Fibroblast of the conjunctiva (primary cell): ENCODE measurements around the gene NPVF.

ENCODE experiments used
- DNase-seq: peaks from one replicate; pipeline ENCODE4 v3.0.0-alpha.2; 2010; ENCODE audit warnings: low read depth

The NPVF gene

GRCh38 chr7:25234336-25234735 is 6.0 kb upstream of the NPVF start:
- DNase-seq, result no peak

GRCh38 chr7:25223206-25223605 is 5.1 kb downstream of the NPVF start:
- DNase-seq, result no peak

GRCh38 chr7:25222666-25223065 is 5.6 kb downstream of the NPVF start:
- no peak for DNase-seq

- no peak for DNase-seq
Measured at GRCh38 chr7:25221009-25221408, 7.3 kb downstream of the NPVF start.

GRCh38 chr7:25218191-25218590 is 10.1 kb downstream of the NPVF start:
- no peak for DNase-seq

GRCh38 chr7:25216837-25217236 is 11.4 kb downstream of the NPVF start:
- peak; percentile 12 for DNase-seq

- no peak for DNase-seq
Measured at GRCh38 chr7:25215694-25216335, 12.5 kb downstream of the NPVF start.

DNA sequence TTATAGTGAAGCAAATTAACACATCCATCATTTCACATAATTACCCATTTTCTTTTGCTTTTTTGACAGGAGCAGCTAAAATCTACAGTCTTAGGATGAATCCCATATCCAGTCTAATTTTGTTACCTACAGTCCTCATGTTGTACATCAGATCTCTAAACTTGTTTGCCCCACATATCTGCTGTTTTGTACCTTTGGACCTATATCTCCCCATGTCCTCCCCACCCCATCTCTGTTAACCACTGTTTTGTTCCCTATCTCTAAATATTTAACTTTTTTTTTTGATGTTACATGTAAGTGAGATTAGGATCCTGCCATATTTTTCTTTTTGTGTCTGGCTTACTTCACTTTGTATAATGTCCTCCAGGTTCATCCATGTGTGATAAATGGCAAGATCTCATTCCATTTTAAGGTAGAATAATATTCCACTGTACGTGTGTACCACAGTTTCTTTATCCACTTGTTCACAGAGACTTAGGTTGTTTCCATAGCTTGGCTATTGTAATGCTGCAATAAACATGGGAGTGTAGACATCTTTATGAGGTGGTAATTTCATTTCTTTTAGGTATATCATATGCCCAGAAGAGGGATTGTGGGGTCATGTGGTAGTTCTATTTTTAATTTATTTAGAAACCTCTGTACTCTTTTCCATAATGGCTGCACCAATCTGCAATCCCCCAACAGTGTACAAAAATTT is 19.6 kb downstream of the NPVF start:
- DNase-seq, result no peak

- no peak for DNase-seq
Measured at GRCh38 chr7:25207887-25208286, 20.4 kb downstream of the NPVF start.

- DNase-seq, result no peak
Measured at GRCh38 chr7:25206765-25207164, 21.5 kb downstream of the NPVF start.

GRCh38 chr7:25196132-25196896 is 32.0 kb downstream of the NPVF start:
- DNase-seq, result no peak

DNA sequence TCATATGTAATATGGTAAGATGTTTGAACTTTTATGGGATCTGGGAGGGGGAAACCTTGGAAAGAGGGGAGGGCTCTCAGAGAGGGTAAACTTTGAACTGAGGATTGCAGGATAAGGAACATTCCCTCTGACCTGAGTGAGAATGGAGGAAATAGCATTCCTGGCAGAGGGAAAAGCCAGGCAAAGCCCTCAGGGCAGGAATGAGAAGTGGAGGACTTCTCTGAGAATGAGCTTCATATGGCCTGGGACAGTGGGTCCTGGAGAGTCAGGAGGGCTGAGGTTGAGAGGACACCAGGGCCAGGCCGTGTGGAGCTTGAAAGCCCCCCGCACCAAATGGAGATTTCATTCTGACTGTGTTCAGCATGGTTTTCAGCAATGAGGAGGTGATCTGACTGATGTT is 34.2 kb downstream of the NPVF start:
- no peak for DNase-seq

- DNase-seq, result no peak
Measured at GRCh38 chr7:25192043-25192442, 36.2 kb downstream of the NPVF start.

DNA sequence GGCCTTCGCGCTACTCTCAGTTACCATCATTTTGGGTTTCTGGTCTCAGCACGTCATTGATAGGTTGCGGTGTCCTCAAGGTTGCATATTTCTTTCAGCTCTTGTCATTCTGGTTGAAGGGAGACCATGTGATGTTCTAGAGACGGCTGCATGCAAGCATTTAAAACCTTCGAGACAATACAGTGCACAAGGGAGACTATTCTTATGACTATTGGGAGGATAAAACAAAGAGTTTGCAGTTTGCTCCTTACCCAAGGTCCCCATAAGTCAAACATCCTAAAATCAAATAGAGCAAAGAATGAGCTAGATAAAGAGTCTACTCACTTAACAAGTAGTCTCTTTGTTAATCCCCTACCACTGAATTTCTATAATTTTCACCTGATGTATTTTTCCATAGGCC is 39.1 kb downstream of the NPVF start:
- DNase-seq, result no peak

- DNase-seq, result no peak
Measured at GRCh38 chr7:25187932-25188331, 40.4 kb downstream of the NPVF start.

GRCh38 chr7:25186436-25186835 is 41.9 kb downstream of the NPVF start:
- no peak for DNase-seq

GRCh38 chr7:25181532-25181931 is 46.8 kb downstream of the NPVF start:
- DNase-seq, result no peak

- no peak for DNase-seq
Measured at GRCh38 chr7:25180946-25181345, 47.3 kb downstream of the NPVF start.

GRCh38 chr7:25180592-25180923 is 47.7 kb downstream of the NPVF start:
- no peak for DNase-seq

DNA sequence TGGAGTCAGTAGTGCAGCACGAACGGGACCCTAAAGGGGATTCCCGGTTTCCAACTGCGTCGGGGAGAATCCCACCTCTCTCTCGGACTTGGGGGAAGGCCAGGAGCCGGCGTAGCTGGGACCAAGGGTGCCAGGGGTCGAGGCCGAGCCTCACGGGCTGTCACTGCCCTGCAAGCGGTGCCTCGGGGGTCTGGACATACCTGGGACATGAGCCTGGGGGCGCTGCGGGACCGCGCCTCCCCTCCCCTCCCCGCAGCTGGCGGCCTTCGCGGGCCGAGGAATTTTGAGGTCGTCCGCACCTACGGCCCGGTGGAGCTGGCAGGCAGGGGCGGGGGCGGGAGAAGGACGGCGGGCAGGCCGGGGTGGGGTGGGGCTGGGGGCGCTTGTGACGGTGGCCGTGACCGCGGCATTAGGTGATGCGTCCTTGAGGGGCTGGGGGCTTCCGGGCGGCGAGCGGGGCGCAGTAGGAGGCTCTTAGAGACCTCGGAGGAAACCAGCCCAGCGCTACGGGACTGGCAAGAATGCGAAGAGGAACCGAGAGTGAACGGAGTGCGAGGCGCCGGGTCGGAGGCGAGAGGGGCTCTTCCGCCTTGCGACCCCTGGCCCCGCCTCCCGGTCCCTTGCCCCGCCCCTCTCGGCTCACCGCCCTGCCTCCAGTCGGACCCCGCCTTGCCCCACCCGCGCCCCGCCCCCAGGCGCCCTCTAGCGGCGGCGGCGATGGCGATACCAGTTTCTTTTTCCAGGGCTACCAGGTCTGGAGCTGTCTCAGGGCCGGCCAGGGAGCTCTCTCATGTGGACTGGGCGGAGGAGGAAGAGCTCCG is 48.3 kb downstream of the NPVF start:
- DNase-seq, result peak; percentile 60

GRCh38 chr7:25179325-25179724 is 49.0 kb downstream of the NPVF start:
- no peak for DNase-seq
